H4 (cell line): ENCODE measurements around the gene WHAMM. TPM values are rescaled to one million over a fixed set of nuclear protein-coding genes. Genes with fewer than 3 reads are reported as not detected.
A peak's percentile ranks its signal among the peaks of the same experiment; 100 is the strongest.
"Not testable (repeated sequence)": the region's sequence is repeated elsewhere in the genome, so short reads cannot be mapped to it uniquely, and the experiment has no call there.

Source experiments
- DNase-seq: peaks from one replicate; pipeline ENCODE4 v3.0.0-alpha.2; 2015; ENCODE audit warnings: low spot score
- total RNA-seq: library from RNA; depleted of rRNA; stranded (reverse); fragments of >200 nt; shearing (Covaris generic); gene quantifications from 2 replicates; pipeline ENCODE4 v1.2.3, GENCODE V29; 2014

The WHAMM gene
- total RNA-seq, 1 experiment from 2014 or later = 2.5 TPM

DNA sequence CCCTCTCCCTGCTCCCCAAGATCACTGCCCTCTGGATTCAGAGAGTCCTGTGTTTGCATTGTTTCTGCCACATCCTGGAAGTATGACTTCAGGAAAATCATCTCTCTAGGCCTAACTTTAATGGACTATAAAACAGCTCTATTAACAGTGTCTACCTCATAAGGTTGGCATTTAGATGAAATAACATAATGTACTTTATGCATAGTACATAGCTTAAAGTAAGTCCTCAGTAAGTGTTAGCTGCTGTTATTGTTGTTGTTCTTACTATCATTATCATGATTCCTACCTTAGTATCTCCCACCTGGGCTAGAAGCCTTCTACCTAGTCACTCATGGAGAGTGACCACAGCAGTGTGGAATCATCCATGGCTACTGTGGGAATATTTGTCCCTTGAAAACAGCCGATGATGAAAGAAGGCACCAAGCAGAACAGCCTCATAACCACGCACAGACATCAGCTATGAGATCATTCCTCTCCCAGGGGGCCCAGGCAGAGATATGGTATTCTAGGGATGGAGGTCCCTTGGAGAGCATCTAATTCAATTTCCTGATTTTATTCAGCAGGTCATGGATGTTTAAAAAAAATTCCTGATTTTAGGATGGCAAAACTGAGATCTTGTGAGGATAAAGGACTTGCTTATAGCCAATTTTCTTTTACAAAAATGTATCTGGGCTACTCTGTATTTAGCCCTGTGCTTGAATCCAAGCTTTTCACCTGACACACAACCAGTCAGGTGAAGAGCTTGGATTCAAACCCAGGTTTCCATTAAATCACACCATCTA lies 5.4 kb upstream of the WHAMM start:
- DNase-seq = no peak

DNA sequence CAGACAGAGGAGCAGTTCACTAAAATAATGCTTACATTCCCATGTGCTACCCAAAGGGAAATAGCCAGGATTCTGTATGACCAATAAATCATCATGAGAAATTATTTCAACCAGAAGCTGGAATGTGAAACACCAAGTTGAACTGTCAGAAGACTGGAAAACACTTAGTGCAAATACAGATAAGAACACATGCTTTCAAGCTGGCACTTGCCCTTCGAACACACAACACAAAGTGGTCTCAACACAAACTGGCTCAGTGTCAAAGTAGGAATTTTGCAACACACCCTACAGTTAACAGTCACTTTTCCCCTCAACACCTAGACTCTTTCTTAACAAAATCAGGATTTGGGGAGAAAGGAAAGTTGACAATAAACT lies 4.9 kb upstream of the WHAMM start:
- DNase-seq = no peak

DNA sequence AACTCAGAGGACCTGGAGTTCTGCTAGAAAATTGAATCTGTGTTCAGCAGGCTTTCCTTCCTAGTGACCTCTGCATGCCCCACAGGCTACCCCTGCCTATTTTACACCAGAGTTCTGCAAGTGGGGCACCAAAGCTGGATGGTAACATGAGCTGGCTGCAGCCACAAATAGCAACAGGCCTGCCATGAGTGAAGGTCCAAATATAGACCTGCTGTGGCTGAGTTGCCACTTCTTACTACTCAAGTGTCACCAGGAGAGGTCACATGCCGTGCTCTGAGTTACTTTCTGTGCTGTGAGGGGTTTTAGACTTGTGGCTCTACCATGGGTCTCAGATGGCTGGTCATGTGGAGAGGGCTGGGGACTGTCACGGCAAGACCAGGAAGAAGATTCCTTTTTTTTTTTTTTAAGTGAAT lies 3.4 kb upstream of the WHAMM start, which contains the start of gene FSD2:
Gene FSD2, minus strand, starts transcription at position 76 of the 413 bp plus-strand sequence. CDS start 18,679 bp downstream, outside the sequence.
- peak; percentile 23 for DNase-seq

DNA sequence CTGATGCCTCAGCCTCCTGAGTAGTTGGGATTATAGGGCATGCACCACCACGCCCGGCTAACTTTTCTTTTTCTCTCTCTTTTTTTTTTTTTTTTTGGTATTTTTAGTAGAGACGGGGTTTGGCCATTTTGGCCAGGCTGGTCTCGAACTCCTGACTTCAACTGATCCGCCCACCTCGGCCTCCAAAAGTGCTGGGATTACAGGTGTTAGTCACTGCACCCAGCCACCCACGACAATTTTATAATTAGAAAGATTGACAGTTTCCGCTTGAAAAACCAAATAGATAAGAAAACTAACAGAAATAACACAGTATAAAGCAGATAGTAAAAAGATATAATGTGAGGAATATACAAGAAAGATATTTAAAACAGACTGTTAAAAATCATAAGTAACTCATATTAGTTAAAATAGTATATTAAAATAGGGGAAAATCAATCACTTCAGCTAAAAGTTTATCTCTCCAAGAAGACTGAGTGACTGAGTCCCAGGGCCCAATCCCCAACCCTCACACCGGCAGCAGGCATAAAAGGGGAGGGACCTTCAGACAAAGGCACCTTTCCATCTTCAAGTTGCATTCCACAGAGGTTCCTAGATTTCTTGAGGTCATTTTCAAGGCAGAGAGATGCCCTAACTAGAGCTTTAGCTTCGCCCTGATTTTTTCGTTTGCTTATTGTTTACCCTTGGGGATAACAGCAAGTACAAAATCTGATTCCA lies 1.4 kb upstream of the WHAMM start:
- DNase-seq = no peak

DNA sequence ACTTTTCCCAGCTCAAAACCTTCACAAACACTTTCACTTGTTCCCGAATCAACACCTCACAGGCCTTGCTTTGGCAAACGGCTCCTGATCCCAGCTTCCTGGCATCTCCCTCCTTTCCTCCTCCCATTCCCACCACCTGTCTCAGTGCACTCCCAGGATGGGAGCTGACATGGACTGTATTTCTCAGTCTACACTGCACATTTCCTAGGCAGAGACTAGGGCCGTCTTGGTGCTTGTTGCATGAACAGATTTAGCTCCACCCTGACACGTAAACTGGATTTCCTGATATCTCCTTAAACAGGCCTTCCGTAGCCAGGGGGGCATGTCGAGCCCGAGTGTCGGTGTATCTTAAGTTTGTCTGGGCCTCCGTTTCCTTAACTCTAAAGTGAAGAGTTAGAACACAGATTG lies 790 bp upstream of the WHAMM start:
- no peak for DNase-seq

DNA sequence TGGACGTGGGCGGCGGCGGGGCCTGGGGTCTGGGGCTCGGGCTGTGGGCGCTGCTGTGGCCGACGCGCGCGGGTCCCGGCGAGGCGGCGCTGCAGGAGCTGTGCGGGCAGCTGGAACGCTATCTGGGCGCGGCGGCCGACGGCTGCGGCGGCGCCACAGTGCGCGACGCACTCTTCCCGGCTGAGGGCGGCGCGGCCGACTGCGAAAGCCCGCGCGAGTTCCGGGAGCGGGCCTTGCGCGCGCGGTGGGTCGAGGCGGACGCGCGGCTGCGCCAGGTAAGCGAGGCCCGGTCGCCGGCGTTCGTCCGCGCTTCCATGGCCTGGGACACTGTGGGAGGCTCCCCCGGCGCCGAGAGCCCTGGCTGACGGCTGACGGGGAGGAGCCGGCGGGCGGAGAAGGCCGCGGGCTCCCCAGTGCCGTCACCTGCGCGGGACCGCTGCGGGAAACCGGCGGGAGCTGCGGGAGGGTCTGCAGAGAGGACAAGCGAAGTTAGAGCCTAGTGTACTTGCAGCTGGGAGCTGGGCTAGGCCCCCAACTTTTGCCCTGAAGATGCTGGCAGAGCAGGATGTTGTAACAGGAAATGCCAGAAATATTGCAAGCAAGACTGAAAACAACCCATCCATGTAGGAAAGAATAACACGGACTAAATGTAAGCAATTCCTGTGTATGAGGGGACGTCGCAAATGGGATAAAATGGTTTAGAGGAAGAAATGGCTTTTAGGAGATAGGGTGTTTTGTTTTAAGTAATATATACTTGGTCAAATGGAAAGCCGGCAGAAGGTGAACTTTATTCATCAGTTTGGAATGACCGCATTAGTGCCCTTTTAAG lies 847 bp downstream of the WHAMM start:
- DNase-seq = peak; percentile 37

DNA sequence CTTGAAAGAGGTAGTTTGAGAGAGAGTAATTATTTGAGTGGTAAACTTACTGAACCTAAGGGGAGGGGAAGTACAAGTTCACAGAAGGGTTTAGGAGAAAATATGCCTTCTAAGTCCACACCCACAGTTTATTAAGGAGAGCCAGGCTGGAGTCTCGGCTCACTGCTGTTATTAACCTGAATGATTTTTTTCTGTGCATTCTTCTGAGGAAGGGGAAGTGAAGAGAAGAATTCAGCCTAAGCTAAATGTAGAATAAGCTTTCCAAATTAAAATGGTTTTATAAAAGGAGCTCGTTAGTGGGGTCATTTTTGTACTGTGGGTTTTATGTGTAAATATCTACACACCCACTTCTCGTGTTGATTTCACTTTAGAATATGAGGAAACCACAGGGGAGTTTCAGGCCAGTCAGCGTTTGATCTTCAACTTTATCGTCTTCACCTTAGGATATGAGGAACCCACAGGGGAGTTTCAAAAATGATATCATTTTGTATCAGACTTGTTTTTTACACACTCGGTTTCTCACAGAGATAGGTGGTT lies 1.5 kb downstream of the WHAMM start:
- no peak for DNase-seq

DNA sequence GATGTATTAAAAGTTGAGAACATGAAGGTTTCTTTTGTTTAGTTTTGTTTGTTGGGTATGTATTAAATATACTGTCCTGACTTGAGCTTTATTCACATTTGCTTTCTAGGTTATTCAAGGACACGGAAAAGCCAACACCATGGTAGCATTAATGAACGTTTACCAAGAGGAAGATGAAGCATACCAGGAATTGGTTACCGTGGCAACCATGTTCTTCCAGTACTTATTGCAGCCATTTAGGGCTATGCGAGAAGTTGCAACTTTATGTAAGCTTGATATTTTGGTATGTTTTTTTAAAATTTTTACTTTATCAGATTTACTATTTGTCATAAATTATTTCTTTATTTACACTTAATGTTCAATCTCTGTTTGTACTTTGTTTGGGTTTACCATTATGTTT lies 3.6 kb downstream of the WHAMM start:
- DNase-seq = no peak

DNA sequence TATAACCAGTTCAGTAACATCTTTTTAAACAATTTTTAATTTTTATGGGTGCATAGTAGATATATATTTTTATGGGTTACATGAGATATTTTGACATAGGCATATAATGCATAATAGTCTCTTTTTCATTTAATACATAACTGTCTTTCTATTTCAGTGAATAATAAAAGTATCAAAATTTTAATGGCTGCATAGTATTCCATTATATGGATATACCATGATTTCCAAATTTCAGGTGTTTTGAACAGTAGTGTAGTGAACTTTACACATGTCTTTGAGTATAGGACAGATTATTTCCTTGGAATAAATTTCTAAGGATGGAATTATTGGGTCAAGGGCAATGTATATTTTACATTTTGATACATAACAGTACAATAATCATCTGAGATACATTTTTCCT lies 10.7 kb downstream of the WHAMM start:
- DNase-seq = no peak

DNA sequence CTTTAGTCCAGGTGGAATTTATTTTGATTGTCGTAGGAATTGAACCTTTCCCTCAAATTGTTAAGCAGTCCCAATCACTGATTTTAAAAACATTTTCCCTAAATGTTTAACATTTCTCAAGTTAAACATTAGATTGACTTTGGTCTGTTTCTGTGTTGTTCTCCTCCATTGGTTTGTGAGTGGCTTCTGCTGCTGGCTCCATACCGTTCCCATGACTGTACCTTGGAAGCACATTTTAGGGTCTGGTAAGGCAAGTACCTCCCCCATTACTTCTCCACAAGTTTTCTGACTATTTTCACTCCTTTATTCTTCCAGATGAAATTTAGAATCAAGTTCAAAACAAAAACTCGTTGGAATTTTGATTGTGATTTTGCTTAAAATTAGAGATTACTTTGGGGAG lies 12.0 kb downstream of the WHAMM start:
- not testable (repeated sequence) for DNase-seq

DNA sequence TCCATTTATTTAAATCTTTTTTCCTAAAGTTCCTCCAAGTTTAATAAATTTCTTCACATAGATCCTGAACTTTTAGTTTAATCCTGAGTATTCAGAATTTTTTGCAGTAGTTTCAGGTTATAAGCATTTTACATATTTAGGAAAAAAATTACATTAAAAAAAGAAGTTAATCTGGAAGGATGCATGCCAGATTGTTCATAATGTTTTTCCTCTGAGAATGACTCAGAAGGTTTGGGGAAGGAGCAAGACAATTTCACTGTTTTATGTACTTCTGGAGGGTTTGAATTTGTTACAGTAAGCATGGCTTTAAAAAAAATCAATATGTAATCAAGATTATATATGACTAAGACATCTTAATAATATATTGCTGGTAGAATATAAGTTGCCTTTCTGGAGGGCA lies 12.4 kb downstream of the WHAMM start:
- DNase-seq = not testable (repeated sequence)

DNA sequence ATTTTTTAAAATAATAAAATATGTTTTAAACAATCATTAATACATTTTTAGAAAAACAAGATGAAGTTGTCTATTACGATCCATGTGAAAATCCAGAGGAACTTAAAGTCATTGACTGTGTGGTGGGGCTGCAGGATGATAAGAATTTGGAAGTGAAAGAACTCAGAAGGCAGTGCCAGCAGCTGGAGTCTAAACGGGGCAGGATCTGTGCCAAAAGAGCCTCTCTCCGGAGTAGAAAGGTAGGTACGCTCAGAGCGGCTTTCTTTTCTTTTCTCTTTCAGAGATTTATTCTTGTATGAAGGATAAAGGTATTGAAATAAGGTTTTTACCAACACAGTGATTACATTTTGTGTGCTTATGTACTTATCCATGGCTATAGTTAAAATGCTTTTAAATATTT lies 13.6 kb downstream of the WHAMM start:
- DNase-seq = no peak

DNA sequence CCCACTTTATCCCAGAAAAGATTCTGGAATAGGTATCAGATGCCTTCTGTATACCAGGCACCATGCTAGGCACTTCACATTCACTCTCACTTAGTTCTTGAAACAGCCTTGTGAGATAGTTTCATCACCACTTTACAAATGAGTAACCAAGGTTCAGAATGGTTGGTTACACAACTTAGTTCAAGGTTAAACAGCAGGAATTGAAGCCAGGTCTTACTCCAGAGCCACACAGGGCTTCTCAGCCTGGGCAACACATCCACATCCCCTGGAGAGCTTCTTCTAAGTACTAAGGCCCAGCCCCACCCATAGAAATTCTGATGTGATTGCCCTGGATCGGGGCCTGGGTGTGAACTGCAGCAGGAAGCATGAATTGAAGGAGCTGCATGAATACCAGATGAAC lies 18.6 kb downstream of the WHAMM start:
- no peak for DNase-seq

DNA sequence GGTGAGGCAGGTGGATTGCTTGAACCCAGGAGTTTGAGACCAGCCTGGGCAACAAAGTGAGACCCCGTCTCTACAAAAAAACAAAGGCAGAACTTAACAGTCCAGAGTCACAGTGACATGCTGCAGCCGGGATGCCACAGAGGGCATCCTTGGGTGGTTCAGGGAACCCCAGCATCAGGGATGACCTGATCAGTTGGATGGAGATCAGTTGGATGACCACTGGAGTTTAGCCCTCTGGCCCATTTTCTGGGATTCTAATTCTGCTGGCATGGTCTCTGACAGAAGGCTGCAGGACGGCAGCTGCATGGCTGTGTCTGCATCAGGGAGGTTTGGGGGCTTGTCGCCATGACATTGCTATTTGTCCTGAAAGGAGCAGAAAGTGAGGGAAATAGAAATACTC lies 19.8 kb downstream of the WHAMM start:
- DNase-seq = no peak

DNA sequence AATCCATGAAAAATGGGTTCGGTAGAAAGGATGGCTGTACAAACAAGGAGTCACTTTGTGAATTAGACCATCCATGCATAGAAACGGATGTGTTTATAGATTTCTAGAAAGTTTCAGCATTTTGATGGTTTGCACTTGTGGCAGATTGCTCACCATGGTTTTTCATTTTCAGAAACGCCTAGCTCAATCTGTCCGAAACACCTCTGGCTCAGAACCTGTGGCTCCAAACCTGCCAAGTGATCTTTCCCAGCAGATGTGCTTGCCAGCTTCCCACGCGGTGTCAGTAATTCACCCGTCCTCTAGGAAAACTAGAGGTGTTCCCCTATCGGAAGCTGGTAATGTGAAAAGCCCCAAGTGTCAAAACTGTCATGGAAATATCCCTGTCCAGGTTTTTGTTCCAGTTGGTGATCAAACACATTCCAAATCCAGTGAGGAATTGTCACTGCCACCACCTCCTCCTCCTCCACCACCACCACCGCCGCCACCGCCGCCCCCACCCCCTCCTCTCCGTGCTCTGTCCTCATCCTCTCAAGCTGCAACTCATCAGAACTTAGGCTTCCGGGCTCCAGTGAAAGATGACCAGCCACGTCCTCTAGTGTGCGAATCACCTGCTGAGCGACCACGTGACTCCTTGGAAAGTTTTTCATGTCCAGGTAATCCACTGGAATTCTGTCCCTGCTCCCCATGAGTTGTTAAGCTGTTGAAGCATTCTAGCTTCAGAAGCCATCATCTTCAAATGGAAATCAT lies 21.2 kb downstream of the WHAMM start:
- DNase-seq = no peak

DNA sequence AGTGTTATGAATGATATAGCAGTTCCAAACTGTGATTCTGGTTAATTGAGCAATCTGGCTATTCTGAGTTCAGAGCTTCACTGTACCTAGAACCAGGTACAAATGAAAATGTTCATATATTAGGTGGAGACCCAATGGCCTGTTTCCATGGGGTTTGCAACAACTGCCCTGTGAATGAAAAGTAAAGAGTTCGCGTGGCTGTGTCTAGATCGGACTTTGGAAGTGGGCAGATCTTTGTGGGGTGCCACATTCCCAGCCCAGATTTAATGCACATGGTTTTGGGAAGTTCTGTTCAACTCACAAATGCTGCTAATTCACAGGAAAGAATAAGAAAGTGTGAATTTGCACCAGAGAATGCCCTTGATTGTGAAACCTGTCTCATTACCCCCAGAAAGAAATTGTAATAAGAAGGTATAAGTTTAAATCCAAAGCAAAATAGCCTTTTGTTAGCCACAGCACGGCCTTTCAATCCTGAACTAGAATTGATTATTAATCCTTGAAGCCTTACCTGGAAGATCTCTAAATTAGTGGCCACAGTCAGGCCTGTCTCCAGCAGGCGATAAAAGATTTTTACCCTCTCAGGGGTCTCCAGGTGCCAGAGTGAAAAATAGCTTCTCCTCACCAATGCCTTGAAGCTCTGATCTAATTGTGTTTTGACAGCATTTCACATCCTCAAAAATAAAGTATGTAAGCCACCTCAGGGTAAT lies 22.6 kb downstream of the WHAMM start:
- no peak for DNase-seq

DNA sequence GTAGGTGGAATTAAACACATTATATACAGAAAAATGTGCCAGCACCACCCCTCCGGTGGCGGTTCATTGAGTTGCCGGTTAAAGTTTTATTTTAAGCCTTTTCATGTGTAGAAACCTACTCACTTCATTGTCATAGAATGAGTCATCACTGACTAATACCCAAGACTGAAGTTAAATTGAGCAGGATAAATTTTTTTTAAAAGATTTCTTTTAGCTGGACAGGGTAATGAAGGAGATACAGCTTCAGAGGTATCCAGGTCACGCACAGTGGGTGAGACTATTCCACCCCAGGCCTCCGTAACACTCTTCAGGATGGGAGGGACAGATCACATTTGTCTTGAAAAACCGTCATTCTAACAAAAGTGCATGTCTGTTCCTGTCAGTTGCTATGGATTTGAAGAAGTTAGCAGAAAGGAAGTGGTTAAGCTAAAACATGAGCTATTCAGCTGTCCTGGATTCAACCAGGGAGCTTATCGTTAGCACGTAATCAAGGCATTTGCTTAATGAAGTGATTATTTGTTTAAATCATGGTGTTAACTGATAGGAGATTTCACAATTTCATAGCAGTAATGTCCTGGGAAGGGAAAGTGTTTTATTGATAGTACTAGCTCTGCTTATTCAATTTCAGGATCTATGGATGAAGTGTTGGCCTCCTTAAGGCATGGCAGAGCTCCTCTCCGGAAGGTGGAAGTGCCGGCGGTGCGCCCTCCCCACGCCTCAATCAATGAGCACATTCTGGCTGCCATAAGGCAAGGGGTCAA lies 23.4 kb downstream of the WHAMM start:
- peak; percentile 69 for DNase-seq

DNA sequence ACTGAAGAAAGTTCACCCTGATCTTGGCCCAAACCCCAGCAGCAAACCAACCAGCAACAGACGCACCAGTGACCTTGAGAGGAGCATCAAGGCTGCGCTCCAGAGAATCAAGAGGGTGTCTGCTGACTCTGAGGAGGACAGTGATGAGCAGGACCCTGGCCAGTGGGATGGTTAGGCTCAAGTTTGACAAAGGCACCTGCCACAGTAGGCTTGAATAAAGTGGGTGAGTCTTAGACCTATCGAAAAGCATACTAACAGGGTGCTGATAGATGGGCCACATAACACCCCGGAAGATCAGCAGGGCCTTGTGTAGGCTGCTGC lies 23.9 kb downstream of the WHAMM start:
- DNase-seq = no peak

DNA sequence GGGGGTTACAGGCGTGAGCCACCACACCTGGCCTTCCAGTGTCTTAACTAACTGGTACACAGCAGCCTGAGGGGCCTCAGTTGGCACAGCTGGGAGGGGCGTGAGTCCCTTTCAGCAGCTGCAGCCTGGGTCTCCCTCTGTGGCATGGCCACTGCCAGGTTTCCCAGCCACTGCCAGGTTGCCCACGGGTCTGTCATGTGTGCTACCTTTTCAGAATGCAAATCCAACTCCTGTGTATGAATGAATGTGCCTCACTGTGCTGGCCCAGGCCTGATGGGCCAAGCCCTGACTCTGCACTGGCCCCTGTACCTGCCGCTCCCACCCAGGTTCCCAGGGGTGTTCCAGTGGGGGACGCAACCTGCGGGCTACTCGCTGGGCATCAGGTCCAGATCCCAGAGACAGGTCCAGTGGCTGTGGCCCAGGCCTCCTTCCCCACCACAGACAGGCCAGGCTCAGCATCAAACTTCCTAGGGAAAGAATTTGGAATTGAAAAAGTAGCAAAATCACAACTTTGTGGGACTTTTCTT lies 26.0 kb downstream of the WHAMM start:
- DNase-seq = no peak
